GM18499 (cell line): ENCODE results near the gene NKD2.

ENCODE experiments used
- ATAC-seq: cut with Tn5 transposase; IDR thresholded peaks from one replicate; pipeline ENCODE4 v1.9.1; 2021; ENCODE audit warnings: moderate number of reproducible peaks; ENCODE audit not compliant: insufficient read depth, unreplicated experiment

Gene NKD2

DNA sequence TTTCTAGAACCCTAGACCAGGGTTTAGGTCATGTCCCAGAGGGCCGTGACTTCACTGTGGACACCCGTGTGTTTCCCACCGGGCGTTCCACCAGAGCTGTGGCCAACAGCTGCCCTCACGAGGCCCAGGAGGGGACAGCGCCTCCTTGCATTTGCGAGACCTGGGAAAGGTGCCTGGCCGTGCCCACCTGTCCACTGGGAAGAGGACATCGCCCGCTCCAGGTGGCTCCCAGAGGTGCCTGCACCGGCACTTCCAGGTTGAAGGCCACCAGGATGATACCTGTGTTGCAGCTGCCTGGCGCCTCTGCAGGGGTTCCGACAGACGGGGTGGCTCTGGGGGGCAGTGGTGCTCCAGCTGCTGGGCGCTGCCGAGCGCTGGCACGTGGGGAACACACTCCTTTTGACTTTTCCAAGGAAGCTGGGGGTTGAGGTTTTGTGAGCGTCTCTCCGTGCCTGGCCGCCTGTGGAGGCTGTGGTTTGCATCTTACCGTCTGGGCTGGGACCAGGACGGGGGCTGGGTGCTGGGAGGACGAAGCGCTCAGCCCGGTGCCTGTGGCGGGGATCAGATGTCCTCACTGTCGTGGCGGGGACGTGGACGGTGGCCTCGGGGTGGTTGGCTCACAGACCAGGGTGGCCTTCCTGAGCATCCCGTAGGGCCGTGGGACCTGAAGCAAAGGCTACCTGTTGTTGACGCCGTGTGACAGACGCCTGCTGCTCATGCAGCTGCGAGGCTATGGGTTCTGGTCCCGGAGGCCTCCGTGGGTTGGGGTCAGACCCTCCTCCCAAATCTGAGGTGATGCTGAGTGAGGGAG is 19.2 kb downstream of the NKD2 start:
- no peak for ATAC-seq

DNA sequence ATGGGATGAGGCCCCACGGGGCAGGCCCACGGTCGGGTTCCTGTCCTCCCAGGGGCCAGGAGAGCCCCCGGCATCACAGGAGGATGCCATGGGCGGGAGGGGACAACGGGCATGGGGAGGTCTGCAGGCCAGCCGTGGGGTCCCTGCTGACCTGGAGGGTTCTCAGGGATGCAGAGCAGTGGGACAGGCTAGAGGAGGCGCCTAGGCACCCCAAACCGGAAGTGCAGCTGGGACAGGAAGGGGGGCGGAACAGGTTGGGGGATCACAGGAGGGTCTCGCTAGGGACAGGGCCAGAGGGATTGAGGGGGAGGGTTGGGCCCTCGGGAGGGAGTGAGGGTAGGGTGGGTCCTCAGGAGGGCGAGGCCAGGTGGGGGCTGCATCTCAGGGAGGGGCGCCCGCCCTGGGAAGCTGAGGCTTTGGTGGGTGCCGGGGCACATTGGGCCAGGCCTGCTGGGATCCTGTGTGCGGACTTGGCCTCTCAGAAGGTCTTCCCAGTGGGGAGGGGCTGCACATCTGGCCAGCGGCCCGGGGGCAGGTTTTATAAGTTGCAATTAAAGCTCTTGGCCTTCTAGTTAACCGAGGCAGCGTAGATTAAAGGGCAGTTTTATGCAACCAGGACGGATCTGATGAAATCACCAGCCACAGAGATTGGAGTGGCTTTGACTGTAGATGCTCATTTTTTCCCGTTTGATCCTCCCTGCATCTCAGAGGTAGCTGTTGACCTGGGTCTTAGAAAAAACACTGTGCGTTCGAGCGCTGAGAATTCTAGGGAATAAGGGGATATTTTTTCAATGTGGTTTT is 20.1 kb downstream of the NKD2 start:
- ATAC-seq, result no peak

DNA sequence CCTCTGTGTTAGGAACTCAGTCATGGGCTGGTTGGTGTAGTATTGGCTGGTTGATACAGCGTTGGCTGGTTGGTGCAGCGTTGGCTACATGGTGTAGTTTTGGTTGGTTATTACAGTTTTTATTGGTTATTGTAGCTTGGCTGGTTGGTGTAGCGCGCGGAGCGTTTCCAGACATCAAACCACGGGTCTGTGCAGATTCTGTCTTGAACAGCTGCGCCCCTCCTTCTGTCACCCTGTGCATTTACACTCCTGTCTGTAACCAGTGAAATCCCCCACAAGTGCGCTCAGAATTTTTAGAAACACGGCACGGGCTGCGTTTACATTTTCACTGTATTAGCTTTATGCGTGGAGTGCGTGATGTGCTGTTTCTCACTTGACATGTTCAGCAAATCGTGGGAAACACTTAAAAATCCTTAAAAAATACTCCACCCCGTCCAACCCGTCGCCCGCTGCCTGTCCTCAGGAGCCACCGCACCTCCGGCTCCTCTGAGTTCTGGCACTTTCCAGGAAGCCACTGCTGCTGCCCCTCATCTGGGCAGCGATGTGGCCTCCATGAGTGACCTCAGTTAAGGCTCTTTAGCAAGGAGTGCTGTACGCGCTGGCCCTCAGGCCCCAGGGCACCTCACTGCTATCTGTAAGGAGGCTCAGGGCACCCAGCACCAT is 20.8 kb downstream of the NKD2 start:
- no peak for ATAC-seq

DNA sequence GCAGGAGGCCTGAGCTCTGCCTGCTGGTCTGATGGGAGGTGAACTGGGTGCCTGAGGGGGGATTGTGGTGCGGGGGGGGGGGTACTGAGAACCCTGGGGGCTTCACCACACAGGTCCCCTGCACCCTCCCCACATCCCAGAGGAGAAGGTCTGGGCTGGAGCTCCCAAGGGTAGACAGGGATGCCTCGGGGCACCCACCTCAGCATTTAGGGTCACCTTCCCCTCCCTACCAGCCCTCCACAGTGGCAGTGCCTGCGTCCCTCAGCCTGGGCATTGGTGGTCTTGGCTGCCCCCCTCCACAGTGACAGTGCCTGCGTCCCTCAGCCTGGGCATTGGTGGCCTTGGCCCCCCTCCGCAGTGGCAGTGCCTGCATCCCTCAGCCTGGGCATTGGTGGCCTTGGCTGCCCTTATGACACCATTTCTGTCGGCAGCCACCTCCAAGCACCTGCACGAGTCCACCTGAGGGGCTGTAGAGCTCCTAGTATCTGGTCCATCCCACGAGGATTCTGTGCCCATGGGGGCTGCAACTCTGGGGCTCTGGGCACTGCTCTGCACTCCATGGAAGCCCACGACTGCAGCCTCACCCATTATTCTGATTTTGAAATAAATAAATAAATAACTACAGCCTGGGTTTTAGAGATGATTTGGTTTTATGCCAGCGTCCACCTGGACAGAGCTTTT is 21.5 kb downstream of the NKD2 start:
- ATAC-seq, result no peak

DNA sequence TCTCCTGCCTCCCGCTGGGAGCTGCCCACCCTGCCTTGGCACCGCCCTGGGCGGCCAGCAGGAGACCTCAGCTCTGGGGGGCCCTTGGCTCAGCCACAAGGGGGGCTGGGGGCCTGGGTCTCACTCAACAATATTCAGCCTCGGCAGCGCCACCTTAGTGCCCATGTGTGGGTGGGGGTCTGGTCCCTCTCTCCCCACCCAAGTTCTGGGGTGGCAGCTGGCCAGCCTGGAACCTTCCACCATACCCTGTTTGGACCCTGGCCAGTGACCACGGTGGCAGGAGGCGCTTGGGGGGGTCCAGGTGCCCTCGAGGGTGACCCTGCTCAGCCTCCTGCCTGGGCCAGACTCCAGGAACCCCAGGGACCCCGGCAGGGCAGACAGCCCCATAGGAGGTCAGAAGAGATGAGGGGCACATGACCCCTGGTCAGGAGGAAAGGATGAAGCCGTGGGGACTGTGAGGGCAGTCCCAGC is 22.2 kb downstream of the NKD2 start:
- ATAC-seq, result no peak

DNA sequence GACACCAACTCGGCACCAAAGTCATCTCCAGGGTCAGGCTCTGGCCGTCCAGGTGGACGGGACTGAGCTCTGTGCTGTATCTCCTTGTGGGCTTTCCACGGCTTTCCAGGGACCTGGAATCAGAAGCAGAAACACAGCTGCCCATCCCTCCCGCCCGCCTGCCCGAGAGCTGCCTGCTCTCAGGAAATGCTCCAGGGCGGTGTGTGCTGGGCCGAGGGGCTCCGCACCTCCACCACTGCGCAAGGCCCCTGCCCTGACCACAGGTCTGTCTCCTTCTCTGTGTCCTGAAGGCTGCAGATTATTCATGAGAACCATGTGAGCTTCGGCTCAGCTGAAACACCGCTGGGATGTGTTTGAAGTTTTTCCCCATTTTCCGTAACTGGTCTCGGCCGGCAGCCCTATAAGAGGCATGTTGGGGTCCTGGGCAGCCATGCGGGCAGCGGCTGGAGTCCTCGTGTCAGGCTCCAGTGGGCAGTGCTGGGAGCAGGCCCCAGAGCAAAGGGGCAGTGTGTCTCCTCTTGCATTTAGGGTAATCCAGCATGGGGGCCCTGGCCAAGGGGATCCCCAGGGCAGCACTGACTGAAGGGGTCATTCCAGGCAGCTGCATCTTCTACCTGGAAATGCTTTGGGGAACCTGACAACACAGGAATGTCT is 22.8 kb downstream of the NKD2 start:
- no peak for ATAC-seq

DNA sequence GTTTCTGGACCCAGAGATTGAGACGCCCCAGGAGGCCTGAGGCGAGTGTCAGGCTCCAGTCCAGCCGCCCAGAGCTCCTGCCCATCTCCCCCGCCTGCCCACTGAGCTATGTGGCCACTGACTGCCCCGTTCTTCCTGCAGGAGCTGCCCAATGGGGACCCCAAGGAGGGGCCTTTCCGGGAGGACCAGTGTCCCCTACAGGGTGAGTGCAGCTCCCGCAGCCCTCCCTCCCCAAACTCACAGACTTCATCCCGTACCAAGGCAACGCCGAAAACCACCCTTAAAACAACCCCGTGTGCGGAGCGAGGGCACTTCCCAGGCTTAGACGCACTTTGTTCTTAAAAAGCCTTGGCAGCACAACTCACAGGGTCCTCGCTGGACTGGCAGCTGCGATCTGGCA is 23.4 kb downstream of the NKD2 start:
- ATAC-seq, result no peak

DNA sequence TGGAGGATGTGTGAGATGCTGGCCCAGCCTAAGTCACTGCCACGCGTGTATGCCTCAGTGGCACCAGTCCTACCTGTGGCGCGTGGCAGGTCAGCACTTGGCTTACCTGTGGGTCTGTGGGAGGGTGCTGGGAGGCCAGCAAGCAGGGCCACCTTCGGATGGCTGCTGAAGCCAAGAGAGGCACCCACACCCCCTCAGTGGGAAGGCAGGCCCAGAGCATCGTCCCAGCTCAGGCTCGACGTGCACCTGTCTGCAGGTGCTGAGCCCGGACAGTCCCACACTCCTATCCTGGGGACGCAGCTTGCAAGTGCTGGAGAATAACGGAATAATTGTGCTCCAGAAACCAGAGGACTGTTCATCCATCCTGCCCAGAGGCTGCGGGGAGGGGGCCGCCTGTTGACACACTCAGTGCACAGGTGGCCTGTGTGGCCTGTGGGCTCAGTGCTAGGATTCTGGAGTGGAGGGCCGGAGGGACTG is 24.0 kb downstream of the NKD2 start:
- no peak for ATAC-seq

DNA sequence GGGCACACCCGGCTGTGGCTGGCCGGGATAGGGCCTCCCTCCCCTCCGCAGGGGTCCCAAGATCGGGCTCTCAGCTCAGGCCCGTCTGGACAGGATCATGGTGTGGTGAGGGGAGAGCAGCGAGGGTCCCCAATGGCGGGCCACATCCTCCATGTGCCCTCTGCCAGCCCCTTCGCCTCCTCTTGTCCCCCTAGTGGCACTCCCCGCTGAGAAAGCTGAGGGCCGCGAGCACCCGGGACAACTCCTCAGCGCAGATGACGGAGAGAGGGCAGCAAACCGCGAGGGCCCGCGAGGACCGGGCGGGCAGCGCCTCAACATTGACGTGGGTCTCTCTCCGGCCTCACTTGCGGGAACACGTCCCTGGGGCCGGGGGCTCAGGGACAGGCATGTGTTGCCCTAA is 24.6 kb downstream of the NKD2 start:
- no peak for ATAC-seq

DNA sequence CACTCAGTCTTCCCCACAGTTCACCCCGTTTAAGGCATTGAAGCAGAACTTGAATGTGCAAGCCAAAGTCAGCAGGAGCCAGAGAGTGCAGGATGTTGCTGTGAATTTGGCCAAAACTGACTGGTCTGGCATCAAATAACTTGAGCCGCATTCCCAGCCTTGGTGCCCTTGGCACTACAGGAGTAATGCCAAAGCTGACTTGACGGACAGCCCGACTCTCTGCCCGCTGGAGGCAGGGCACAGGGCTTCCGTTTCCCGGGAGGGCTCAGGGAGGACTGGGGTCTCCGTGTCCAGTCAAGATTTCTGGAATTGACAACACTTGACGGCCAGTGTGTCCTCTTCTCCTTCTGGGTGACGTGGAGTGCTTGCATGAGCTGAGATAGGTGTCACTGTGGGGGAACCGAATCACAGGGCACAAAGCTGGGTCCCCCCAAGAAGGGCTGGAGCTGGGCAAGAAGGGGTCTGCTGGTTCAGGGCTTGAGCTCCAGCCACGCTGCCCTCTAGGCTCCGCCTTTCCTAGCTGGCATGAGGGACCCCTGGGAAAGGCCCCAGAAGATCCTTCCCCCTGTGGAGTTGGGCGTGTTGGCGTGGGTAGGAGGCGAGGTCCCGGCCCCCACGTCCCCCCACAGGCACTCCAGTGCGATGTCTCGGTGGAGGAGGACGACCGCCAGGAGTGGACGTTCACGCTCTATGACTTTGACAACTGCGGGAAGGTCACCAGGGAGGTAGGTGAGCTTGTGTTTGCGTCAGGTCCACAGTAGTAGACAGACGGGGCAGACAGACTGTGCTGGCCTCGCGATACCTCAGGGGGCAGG is 25.2 kb downstream of the NKD2 start:
- no peak for ATAC-seq

DNA sequence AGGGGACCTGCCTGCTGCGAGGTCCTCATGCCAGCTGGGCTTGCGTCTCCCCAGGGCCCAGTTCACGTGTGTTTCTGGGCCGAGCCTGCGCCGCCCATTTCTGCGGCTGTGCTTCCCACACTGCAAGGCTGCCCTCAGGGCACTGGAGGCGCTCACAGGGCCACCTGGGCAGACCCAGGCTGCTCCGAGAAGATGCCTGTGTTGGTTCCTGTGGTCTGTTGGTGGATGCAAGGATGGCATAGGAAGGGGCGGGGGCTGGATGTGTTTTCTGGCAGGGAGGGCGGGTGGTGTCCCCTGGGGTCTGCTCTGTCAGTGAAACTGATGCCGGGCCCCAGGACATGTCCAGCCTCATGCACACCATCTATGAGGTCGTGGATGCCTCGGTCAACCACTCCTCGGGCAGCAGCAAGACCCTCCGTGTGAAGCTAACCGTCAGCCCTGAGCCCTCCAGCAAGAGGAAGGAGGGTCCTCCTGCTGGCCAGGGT is 25.9 kb downstream of the NKD2 start:
- no peak for ATAC-seq

DNA sequence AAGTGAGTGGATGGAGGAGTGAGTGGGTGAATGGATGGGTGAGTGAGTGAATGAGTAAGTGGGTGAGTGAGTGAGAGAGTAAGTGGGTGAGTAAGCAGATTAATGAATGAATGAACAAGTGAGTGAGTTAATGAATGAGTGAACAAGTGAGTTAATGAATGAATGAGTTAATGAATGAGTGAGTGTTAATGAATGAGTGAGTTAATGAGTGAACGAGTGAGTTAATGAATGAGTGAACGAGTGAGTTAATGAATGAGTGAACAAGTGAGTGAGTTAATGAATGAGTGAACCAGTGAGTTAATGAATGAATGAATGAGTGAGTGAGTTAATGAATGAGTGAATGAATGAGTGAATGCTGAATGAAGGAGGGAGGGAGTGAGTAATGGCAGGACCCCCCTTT is 26.4 kb downstream of the NKD2 start:
- ATAC-seq, result no peak

DNA sequence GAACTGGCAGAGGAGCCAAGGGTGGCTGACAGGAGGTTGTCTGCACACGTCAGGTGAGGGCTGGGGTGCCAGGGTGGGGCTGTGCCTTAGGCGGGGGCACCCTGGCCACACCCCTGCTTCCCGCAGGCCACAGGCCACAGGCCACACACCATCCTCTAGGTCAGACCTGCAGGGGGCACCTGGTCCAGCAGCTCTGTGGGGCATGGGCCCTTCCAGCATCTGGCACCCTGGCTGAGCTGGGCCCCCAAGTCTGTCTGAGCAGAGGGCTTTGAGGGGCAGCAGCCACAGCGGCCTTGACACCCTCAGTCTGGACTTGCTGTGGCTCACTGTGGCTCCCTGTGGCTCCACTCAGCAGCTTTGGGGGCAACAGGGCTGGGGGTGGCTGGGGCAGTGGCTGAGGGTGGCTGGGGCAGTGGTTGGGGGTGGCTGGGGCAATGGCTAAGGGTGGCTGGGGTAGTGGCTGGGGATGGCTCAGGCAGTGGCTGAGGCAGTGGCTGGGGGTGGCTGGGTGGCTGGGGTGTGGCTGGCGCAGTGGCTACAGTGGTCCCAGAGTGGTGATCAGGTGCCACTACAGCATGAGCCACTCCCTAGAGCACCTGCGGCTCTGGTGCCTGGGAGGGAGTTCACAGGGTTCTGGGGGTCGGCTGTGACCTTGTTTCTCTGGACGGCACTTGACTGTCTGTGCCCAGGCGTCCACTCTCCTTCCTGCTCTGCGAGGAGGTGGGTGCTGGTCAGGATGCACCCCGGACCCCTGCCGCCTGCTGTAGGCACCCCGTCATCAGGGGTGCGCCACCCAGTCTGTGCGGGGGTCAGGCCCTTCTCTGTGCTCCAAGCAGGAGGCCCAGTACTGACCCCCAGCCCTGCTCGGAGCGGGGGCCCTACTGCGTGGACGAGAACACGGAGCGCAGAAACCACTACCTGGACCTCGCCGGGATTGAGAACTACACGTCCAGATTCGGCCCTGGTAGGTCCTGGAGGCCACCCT is 27.1 kb downstream of the NKD2 start:
- no peak for ATAC-seq

DNA sequence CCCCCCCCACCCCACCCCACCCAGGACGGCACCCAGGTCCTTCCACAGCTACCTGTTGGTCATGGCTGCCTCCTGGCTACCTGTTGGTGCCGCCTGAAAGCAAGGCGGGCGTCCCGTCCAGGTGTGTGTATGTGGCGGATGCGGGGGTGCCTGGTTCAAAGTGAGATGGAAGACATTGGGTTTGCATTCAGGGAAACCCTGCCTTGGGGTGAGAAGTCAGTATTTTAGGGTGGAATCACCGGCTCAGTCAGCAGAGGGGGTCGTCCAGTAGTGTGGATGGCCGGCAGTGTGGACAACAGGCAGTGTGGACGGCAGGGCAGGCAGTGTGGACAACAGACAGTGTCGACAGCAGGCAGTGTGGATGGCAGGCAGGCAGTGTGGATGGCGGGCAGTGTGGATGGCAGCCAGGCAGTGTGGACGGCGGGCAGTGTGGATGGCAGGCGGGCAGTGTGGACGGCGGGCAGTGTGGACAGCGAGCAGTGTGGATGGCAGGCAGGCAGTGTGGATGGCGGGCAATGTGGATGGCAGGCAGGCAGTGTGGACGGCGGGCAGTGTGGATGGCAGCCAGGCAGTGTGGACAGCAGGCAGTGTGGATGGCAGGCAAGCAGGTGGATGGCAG is 28.0 kb downstream of the NKD2 start:
- ATAC-seq, result no peak

DNA sequence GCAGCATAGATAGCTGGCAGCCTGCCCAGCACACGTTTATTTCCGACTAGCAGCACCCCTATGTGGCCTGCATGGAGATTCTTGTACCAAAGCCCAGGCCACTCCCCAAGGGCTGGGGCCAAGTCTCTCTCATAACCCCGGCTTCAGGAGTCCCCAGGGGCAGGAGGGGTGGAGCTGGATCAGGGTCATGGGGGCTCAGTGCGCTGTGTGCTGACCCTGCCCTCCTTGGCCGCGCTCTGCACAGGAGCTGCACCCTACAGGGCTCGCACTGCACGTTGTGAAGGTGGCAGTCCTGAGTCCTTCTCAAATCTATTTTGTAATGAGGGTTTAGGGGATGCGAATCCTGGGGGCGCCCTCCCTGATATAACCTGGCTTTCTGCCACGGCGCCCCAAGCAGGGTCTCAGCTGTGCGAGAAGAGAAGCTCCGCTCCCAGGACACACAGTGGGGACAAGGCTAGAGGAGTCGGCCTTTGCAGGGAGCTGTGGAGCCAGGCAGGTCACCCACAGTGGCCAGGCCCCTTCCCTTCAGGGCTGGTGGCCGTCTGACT is 28.6 kb downstream of the NKD2 start:
- no peak for ATAC-seq

DNA sequence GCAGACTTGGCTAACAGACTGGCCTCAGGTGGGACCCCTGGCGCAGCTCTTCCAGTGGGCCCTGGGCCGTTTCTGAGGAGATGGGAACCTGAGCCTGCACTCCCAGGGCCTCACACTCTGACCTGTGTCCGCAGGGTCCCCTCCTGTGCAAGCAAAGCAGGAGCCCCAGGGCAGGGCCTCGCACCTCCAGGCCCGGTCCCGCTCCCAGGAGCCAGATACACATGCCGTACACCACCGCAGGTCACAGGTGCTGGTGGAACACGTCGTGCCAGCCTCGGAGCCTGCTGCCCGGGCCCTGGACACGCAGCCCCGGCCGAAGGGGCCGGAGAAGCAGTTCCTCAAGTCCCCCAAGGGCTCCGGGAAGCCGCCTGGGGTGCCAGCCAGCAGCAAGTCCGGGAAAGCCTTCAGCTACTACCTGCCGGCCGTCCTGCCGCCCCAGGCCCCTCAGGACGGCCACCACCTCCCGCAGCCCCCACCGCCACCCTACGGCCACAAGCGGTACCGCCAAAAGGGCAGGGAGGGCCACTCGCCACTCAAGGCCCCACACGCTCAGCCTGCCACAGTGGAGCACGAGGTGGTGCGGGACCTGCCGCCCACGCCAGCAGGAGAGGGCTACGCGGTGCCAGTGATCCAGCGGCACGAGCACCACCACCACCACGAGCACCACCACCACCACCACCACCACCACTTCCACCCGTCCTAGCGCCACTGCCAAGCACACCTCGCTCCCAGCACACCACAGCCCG is 29.2 kb downstream of the NKD2 start:
- no peak for ATAC-seq
